ENCODE data around the gene ADAM11.
A peak's percentile ranks its signal among the peaks of the same experiment; 100 is the strongest.

Gene ADAM11

GRCh38 chr17:44826123-44826790, 67.5 kb downstream of the ADAM11 start:
- H3K4me3 ChIP-seq (ENCODE audit: low read depth, low read length), result no peak overlapping the region
- no peak for DNase-seq (ENCODE audit: low read depth)
- in situ Hi-C loops (cut with HindIII; ENCODE audit: low sequenced_read_pairs), result no loop called here
- no peak for TF ChIP-seq CTCF (IDR thresholded peaks at IDR 0.05; ENCODE audit: low read depth, low read length, missing control alignments)

GRCh38 chr17:44827863-44828262, 69.1 kb downstream of the ADAM11 start:
- H3K4me3 ChIP-seq (ENCODE audit: low read depth, low read length), result peak overlapping the region; percentile 91
- TF ChIP-seq CTCF (IDR thresholded peaks at IDR 0.05; ENCODE audit: low read depth, low read length, missing control alignments), result no peak
- no peak for DNase-seq (ENCODE audit: low read depth)
- in situ Hi-C loops (cut with HindIII; ENCODE audit: low sequenced_read_pairs), result no loop called here

- in situ Hi-C loops (cut with HindIII; ENCODE audit: low sequenced_read_pairs), result no loop called here
- H3K4me3 ChIP-seq (ENCODE audit: low read depth, low read length), result peak overlapping the region; percentile 91
- no peak for DNase-seq (ENCODE audit: low read depth)
- TF ChIP-seq CTCF (IDR thresholded peaks at IDR 0.05; ENCODE audit: low read depth, low read length, missing control alignments), result no peak
Observed at GRCh38 chr17:44828919-44829522, 70.2 kb downstream of the ADAM11 start.

- no peak for TF ChIP-seq CTCF (IDR thresholded peaks at IDR 0.05; ENCODE audit: low read depth, low read length, missing control alignments)
- peak within 1 kb of the TSS; percentile 91 for H3K4me3 ChIP-seq (ENCODE audit: low read depth, low read length)
- in situ Hi-C loops (cut with HindIII; ENCODE audit: low sequenced_read_pairs), result no loop called here
- DNase-seq (ENCODE audit: low read depth), result no peak
Observed at GRCh38 chr17:44829523-44830358, 71.0 kb downstream of the ADAM11 start, which contains the start of gene GJC1. Gene GJC1 (minus strand): TSS chr17:44830287. CDS start chr17:44805817, 24,470 bp downstream.

- no peak for DNase-seq (ENCODE audit: low read depth)
- no peak for TF ChIP-seq CTCF (IDR thresholded peaks at IDR 0.05; ENCODE audit: low read depth, low read length, missing control alignments)
- H3K4me3 ChIP-seq (ENCODE audit: low read depth, low read length), result peak overlapping the region; percentile 91
- in situ Hi-C loops (cut with HindIII; ENCODE audit: low sequenced_read_pairs), result no loop called here
Observed at GRCh38 chr17:44830359-44831288, 71.8 kb downstream of the ADAM11 start.

GRCh38 chr17:44831371-44831770, 72.6 kb downstream of the ADAM11 start:
- in situ Hi-C loops (cut with HindIII; ENCODE audit: low sequenced_read_pairs), result no loop called here
- DNase-seq (ENCODE audit: low read depth), result no peak
- TF ChIP-seq CTCF (IDR thresholded peaks at IDR 0.05; ENCODE audit: low read depth, low read length, missing control alignments), result no peak
- H3K4me3 ChIP-seq (ENCODE audit: low read depth, low read length), result no peak overlapping the region
